HepG2 (cell line): ENCODE data around the gene DNAAF3. TPM values are rescaled to one million over a fixed set of nuclear protein-coding genes. Genes with fewer than 3 reads are reported as not detected.
A peak's percentile ranks its signal among the peaks of the same experiment; 100 is the strongest.

ENCODE experiments used
- ATAC-seq: fragments of 200-7000 bp; cut with Tn5 transposase; 3 replicates; pipeline ENCODE4 v1.9.1; 2020; ENCODE audit warnings: mild to moderate bottlenecking, moderate library complexity
- BruUV-seq: library from RNA; stranded (reverse); fragments of 400-500 nt; replicated peaks from 2 replicates; lab custom pipeline; 2021; lab: Mats Ljungman, UMichigan
- CTCF ChIA-PET: fragments of 300-600 bp; formaldehyde crosslinking; extraction: SDS; loops from one replicate; lab custom pipeline; 2021; ENCODE audit warnings: low total read pairs, inconsistent platforms, low intra/inter-chr PET ratio; lab: Yijun Ruan, JAX
- POLR2A ChIA-PET: fragments of 350-600 bp; sonication (Branson Sonifier 250); formaldehyde crosslinking; loops from one replicate; lab custom pipeline; 2020; ENCODE audit warnings: antibody characterized with exemption, inconsistent platforms; lab: Yijun Ruan, JAX
- DNase-seq: peaks from one replicate; pipeline ENCODE4 v3.0.0-alpha.2; 2015; ENCODE audit warnings: low spot score
- FAIRE-seq: peaks from 3 replicates; lab custom pipeline; 2011; peaks lifted over from hg19 to GRCh38; lab: Jason Lieb, UNC
- H2AFZ ChIP-seq: one replicate; pipeline ENCODE4 v1.6.1; 2011; ENCODE audit warnings: low read length, inconsistent platforms
- H3K27ac ChIP-seq: fragments of 300-600 bp; 3 replicates; pipeline ENCODE4 v1.8.0; 2011; ENCODE audit warnings: mixed run types, mild to moderate bottlenecking, mixed read lengths, low read length, inconsistent platforms; ENCODE audit not compliant: insufficient read depth; ENCODE audit errors: extremely low read length
- H3K27me3 ChIP-seq, 2 experiments: fragments of 200-600 bp in 1 of 2; 2 replicates in 1 of 2; 3 replicates in 1 of 2; pipeline versions ENCODE4 v1.6.0 to v1.8.0; 2011; ENCODE audit warnings: low read length in 2 of 2, mild to moderate bottlenecking in 2 of 2, moderate library complexity in 2 of 2, inconsistent platforms in 1 of 2; ENCODE audit not compliant: insufficient read depth in 2 of 2, control insufficient read depth in 1 of 2
- H3K36me3 ChIP-seq, 2 experiments: fragments of 200-600 bp in 1 of 2; replicated peaks in 1 of 2; 2 replicates in 1 of 2; 3 replicates in 1 of 2; pipeline versions ENCODE4 v1.5.1 to v1.8.0; 2011; ENCODE audit warnings: low read length in 2 of 2, inconsistent platforms in 1 of 2; ENCODE audit not compliant: insufficient read depth in 2 of 2, control insufficient read depth in 1 of 2
- H3K4me1 ChIP-seq: 2 replicates; pipeline ENCODE4 v1.5.1; 2012; ENCODE audit warnings: low read length, inconsistent platforms; ENCODE audit not compliant: insufficient read depth
- H3K4me2 ChIP-seq: 2 replicates; pipeline ENCODE4 v1.6.0; 2011; ENCODE audit warnings: low read depth, low read length, inconsistent platforms
- H3K4me3 ChIP-seq, 3 experiments: fragments of 200-600 bp in 1 of 3; sonication (generic), shearing (Covaris generic) in 1 of 3; replicated peaks in 1 of 3; 2 replicates each; pipeline ENCODE4 v1.5.1; 2011 to 2016; ENCODE audit warnings: low read length in 3 of 3, inconsistent platforms in 2 of 3, low read depth in 2 of 3, mild to moderate bottlenecking in 2 of 3, control low read depth in 1 of 3, mixed read lengths in 1 of 3; ENCODE audit not compliant: insufficient read depth in 1 of 3
- H3K79me2 ChIP-seq: one replicate; pipeline ENCODE4 v1.6.1; 2011; ENCODE audit warnings: low read length, inconsistent platforms; ENCODE audit not compliant: insufficient read depth
- H3K9ac ChIP-seq: 2 replicates; pipeline ENCODE4 v1.6.0; 2011; ENCODE audit warnings: mild to moderate bottlenecking, low read depth, low read length, inconsistent platforms; ENCODE audit not compliant: insufficient read depth
- H3K9me3 ChIP-seq: 2 replicates; pipeline ENCODE4 v1.5.1; 2012; ENCODE audit warnings: mild to moderate bottlenecking, low read length
- H4K20me1 ChIP-seq: 2 replicates; pipeline ENCODE4 v1.6.0; 2011; ENCODE audit warnings: inconsistent platforms, mild to moderate bottlenecking, low read length, moderate library complexity; ENCODE audit not compliant: insufficient read depth
- WGBS: methylation state at CpG from one replicate; pipeline ENCODE4 v1.1.6; 2017; ENCODE audit warnings: low lambda C conversion rate; 5-methylcytosine and 5-hydroxymethylcytosine counted together
- in situ Hi-C: cut with HindIII; loops from 2 replicates; pipeline ENCODE4 v1.10.0; 2017; ENCODE audit warnings: low pct_unique_long_range_greater_than_20kb; ENCODE audit not compliant: extremely low pct_ligation_motif_present
- intact Hi-C: fragments of 100-400 bp; cut with micrococcal nuclease; formaldehyde crosslinking; loops from one replicate; pipeline ENCODE4 v1.10.0; 2022; ENCODE audit not compliant: unreplicated experiment
- polyA plus RNA-seq, 8 experiments: library from polyadenylated mRNA; depleted of rRNA in 3 of 8; stranded (reverse) in 7 of 8; unstranded in 1 of 8; fragments of >200 nt; fragmentation: Illumina TruSeq in 4 of 8; extraction: Trizol in 4 of 8; gene quantifications; 2 replicates each; pipeline versions ENCODE4 v1.2.1 to v1.2.3, GENCODE V29; 2011 to 2016; ENCODE audit warnings: low read depth in 4 of 8, missing spikeins in 1 of 8, mixed read lengths in 1 of 8; ENCODE audit not compliant: insufficient read depth in 1 of 8
- total RNA-seq, 5 experiments: library from RNA; depleted of rRNA; stranded (reverse); fragments of >200 nt; fragmentation: Illumina TruSeq; extraction: Trizol; gene quantifications; 2 replicates each; pipeline ENCODE4 v1.2.3, GENCODE V29; 2016; ENCODE audit warnings: low read depth in 1 of 5
- TF ChIP-seq, protein P1 (sequence below): sonication (generic); formaldehyde crosslinking; IDR thresholded peaks from 2 replicates; pipeline ENCODE4 v1.4.0; 2020; ENCODE audit warnings: missing genetic modification reagents
- TF ChIP-seq, protein P2 (sequence below): sonication (generic); formaldehyde crosslinking; IDR thresholded peaks from 2 replicates; pipeline ENCODE4 v1.4.0; 2020; ENCODE audit warnings: mild to moderate bottlenecking, missing genetic modification reagents, borderline replicate concordance

DNAAF3 gene
- total and polyA plus RNA-seq, 2 of the 13 experiments (the other 11 are each of a cell fraction or from before 2014, with no cell fraction given) = 0.30 to 0.40 TPM

DNA sequence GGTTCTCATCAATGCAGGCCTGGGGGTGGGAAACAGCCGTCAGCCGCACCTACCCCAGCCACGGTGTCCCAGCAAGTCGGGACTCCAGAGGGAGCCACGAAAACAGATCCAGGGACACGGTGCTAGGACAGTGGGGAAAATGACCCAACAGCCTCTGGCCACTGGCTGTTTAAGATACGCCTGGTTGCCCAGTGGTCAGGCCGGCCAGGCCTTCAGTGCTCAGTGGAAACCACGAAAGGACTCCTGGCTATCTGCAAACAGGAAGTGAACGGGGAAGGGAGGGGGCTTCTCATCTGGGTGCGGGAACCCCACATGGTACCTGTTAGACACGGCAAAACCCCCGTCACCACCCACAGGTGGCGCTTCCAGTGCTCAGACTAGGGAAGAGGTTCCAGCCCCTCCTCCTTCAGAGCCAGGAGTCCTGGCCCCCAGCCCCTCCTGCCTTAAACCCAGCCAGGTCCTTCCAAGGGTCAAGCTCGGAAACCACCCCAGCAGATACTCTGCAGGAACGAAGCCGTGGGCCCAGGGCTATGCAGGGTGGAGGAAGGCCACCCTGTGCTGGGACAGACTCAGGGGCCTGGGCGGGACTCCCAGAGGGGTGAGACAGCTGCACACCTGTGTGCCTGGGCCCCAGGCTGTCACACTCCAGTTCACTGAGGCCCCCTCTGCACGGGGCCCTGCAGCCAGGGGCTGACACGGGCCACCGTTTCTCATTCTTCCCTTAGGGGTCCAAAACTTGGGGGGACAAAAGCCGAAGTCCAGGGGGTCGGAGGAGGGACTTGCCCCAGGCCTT lies 53.4 kb downstream of the DNAAF3 start:
- Histone ChIP-seq H3K4me2 (no peak overlapping the region), H2AFZ (no peak overlapping the region), H3K9ac (0 out of 2 replicates have a peak overlapping the region, but pooled peaks have one; percentile 29), H3K27me3 (no peaks in the 10 kb centered on the region), H3K79me2 (peaks cover 32% of the 10 kb centered on the region), H4K20me1 (peaks cover 14% of the 10 kb centered on the region), H3K27ac (no peak overlapping the region), H3K36me3 (peaks cover 5 to 7% of the 10 kb centered on the region in 2 experiments; a peak in 4 of 5 replicates), H3K9me3 (no peaks in the 10 kb centered on the region), H3K4me1 (peaks cover 25% of the 10 kb centered on the region), H3K4me3 (no peak overlapping the region)
- ATAC-seq = no peak
- POLR2A ChIA-PET = no interaction called here
- CTCF ChIA-PET = no interaction called here
- no peak for DNase-seq
- in situ Hi-C loops (no loop called here), intact Hi-C loops (no loop called here)
- WGBS = 100% methylated on average over 6 of the region's 23 CpGs
- TF ChIP-seq, protein P1, sequence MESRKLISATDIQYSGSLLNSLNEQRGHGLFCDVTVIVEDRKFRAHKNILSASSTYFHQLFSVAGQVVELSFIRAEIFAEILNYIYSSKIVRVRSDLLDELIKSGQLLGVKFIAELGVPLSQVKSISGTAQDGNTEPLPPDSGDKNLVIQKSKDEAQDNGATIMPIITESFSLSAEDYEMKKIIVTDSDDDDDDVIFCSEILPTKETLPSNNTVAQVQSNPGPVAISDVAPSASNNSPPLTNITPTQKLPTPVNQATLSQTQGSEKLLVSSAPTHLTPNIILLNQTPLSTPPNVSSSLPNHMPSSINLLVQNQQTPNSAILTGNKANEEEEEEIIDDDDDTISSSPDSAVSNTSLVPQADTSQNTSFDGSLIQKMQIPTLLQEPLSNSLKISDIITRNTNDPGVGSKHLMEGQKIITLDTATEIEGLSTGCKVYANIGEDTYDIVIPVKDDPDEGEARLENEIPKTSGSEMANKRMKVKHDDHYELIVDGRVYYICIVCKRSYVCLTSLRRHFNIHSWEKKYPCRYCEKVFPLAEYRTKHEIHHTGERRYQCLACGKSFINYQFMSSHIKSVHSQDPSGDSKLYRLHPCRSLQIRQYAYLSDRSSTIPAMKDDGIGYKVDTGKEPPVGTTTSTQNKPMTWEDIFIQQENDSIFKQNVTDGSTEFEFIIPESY (CRISPR knock-in tag) = peak; percentile 13; the same call in 1 of the 2 replicates
- TF ChIP-seq, protein P2, sequence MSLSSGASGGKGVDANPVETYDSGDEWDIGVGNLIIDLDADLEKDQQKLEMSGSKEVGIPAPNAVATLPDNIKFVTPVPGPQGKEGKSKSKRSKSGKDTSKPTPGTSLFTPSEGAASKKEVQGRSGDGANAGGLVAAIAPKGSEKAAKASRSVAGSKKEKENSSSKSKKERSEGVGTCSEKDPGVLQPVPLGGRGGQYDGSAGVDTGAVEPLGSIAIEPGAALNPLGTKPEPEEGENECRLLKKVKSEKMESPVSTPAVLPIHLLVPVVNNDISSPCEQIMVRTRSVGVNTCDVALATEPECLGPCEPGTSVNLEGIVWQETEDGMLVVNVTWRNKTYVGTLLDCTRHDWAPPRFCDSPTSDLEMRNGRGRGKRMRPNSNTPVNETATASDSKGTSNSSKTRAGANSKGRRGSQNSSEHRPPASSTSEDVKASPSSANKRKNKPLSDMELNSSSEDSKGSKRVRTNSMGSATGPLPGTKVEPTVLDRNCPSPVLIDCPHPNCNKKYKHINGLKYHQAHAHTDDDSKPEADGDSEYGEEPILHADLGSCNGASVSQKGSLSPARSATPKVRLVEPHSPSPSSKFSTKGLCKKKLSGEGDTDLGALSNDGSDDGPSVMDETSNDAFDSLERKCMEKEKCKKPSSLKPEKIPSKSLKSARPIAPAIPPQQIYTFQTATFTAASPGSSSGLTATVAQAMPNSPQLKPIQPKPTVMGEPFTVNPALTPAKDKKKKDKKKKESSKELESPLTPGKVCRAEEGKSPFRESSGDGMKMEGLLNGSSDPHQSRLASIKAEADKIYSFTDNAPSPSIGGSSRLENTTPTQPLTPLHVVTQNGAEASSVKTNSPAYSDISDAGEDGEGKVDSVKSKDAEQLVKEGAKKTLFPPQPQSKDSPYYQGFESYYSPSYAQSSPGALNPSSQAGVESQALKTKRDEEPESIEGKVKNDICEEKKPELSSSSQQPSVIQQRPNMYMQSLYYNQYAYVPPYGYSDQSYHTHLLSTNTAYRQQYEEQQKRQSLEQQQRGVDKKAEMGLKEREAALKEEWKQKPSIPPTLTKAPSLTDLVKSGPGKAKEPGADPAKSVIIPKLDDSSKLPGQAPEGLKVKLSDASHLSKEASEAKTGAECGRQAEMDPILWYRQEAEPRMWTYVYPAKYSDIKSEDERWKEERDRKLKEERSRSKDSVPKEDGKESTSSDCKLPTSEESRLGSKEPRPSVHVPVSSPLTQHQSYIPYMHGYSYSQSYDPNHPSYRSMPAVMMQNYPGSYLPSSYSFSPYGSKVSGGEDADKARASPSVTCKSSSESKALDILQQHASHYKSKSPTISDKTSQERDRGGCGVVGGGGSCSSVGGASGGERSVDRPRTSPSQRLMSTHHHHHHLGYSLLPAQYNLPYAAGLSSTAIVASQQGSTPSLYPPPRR (CRISPR knock-in tag) = no peak
- no TSS peak for BruUV-seq
- no peak for FAIRE-seq
